NK-92 (cell line): ENCODE measurements around the gene SLC22A3.

Source experiments
- DNase-seq: peaks from one replicate; lab custom pipeline; 2025; ENCODE audit not compliant: unreplicated experiment; lab: John Stamatoyannopoulos, UW

Gene SLC22A3

DNA sequence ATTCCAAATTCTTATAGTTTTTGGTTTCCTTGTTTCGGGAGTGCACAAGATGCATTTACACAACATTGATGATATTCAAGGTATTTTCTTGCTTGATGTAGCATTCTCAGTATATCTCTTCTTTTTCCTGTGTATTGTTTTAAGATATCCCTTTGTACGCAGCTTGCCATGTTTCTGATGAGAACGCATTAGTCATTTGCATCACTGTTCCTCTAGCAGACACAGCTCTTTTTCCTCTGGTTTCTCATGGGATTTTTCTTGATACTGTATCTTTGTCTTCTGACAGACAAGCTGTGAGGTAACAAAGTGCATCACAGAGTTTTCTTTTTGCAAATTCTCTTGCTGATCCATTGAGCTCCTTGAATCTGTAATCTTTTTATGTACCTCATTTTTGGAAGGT, 146.4 kb downstream of the SLC22A3 start:
- no peak for DNase-seq

- DNase-seq = no peak
Observed at GRCh38 chr6:160500639-160501038, 152.5 kb downstream of the SLC22A3 start.
